HG02610 (cell line): ENCODE data around the gene CARD11.

Experiments
- ATAC-seq: cut with Tn5 transposase; IDR thresholded peaks from one replicate; pipeline ENCODE4 v1.9.1; 2021; ENCODE audit warnings: mild to moderate bottlenecking, moderate library complexity; ENCODE audit not compliant: unreplicated experiment

Gene CARD11

DNA sequence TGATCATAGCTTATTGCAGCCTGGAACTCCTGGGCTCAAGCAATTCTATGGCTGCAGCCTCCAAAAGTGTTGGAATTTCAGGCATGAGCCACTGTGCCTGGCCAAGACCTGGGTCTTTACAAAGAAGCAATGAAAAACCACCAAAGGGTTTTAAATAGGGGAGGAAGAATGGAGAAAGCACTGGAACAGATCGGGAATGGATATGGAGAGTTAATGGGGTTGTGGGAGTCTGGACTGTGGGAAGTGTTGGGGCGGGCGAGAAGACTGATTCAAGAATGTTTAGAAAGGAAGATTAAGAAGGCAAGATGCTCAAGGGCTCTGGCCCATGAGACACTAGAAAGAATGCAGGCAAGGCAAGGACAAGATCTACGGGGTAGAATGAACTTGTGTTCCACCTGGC lies 98.5 kb downstream of the CARD11 start:
- ATAC-seq: no peak

DNA sequence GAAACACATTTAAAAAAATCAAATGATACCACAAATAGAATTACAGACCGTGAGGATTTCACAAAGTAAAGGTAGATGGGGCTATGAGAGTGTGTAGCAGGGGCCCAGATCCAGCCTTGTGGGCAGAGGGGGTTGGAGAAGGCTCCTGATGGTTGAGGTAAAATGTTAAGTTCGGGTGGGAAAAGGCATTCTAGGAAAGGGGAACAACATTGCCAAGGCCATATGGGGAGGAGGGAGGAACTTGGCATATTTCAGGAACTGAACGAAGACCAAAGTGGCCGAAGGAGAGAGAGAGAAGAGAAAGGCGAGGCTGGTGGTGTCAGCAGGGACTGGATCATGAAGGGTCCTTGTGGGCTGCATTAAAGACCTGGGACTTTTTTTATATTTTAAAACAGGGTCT lies 98.9 kb downstream of the CARD11 start:
- no peak for ATAC-seq

DNA sequence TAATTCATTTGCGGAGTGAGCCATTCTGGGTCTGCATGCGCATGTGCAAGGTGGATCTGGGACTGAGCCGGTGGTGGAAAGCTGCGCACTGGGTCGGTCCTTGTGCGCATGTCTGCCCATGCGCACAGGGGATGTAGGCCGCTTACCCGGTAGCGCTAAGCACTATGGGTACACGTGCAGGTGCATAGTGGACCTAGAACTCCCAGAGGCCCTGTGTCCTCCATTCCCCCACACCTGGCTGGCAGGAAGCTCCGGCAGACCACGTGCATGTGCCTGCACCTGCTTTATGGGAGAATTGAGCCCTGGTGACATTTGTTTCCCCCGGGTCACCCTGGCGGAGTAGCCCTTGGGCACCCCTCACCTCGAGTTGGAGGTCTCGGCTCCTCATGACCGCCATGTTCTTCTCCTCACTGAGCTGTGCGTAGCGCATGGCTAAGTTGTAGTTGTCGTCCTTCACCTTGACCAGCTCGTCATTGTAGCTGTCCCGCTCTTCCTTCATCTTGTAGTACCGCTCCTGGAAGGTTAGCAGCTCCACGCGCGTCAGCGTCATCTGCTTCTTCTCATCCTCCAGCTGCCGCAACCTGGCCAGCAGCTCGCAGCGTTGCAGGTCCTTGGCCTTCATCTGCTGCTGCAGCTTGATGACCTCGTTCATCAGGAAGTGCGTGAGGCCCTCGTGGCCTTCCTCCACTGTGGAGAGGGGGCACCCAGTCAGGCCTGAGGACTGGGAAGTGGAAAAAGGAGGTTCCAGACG lies 99.6 kb downstream of the CARD11 start:
- no peak for ATAC-seq

DNA sequence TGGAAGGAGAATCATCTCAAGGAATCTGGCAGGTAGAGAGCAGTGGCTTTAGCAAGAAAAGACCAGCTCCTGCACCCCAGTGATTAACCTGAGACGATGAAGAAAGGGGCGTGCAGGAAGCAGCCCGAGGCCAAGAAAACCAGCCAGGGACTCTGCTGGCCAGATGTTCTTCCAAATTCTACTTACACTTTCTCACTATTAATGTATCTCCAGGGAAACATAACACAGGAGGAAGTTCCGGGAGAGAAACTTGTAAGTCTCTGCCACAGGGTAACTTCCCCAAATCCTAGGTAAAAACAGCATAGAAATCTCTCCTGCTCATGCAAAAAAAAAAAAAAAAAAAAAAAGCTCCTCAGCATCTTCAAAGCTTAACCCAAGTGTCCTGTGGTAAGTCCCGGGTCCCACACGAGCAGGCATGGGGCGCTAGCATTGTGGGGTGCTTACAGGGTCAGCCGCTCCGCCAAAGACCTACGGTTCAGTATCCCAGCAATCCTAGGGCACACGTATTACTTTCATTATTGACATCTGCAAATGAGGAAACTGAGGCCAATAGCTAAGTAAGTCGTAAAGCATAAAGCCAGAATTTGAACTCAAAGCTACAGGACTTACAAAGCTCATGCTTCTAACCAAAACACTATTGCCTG lies 102.3 kb downstream of the CARD11 start:
- ATAC-seq: no peak

DNA sequence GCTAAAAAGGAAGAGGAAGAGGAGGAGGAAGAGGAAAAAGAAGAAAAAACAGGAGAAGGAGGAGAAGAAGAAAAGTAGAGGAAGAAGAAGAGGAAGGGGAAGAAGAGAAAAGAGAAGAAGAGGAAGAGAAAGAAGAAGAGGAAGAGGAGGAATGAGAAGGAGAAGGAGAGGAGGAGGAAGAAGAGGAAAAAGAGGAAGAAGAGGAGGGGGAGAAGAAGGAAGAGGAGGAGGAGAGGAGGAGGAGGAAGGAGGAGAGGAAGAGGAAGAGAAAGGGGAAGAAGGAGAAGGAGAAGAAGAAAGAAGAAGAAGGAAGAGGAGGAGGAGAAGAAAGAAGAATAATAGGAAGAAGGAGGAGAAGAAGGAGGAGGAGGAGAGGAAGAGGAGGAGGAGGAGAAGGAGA lies 103.2 kb downstream of the CARD11 start:
- ATAC-seq: no peak

DNA sequence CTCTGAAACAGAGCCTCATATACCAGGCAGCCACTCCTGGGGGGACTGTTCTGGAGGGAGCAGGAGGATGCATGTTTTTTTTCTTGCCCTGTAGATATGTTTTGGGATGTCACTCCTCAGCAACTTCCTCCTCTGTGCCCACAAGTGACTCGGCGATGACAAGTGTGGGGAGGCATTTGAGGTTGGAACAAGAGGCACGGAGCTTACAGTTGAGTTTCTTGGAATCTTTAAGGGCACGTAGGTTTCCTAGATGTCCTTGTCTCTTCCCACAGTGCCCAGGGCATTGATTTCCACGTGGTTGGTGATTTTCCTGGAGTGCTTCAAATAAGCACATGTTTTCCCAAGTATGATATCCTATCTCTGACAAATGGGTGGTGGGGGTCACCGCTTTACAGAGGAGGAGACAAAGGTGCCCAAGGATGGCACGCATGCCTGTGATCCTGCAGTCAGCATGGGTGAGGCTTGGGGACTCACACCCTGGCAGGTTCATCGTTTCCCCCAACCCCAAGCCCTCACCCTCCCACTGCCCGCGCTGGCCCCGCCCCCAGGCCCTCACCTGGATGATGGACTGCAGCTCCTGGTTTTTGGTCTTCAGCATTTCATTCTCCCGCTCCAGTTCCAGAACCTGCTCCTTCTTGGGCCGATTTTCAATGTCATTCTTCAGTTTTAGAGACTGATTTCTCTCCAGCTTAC lies 104.3 kb downstream of the CARD11 start:
- no peak for ATAC-seq

DNA sequence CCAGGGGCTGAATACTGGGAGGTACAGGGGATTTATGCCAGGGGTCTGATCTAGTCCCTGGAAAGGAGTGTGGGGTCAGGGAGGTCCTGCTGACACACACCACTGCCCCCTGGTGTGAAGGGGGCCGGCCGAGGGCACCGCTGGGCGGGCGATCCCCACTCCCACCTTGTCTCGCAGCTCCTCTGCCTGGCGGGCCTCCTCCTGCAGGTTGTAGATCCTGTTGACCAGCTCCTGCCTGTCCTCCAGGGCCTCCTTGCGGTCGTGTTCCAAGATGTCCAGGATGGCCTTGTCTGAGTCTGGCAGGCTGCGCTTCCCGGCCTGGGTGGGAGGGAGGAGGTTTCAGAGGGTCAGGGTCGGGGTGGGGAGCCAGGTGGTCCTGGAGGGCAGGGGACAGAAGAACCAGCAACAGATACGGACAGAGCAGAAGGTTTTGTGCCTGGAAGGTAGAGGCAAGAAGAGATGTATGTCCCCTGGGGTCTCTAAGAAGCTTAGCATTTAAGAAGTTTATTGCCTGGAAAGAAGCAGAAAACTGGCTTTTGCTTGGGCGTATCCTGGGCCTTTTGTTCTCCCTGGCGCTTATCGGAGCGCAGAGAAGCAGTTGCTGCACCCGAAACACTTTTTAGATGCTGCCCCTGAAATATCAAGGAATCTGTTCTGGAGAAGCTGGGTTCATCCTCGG lies 105.0 kb downstream of the CARD11 start:
- no peak for ATAC-seq

DNA sequence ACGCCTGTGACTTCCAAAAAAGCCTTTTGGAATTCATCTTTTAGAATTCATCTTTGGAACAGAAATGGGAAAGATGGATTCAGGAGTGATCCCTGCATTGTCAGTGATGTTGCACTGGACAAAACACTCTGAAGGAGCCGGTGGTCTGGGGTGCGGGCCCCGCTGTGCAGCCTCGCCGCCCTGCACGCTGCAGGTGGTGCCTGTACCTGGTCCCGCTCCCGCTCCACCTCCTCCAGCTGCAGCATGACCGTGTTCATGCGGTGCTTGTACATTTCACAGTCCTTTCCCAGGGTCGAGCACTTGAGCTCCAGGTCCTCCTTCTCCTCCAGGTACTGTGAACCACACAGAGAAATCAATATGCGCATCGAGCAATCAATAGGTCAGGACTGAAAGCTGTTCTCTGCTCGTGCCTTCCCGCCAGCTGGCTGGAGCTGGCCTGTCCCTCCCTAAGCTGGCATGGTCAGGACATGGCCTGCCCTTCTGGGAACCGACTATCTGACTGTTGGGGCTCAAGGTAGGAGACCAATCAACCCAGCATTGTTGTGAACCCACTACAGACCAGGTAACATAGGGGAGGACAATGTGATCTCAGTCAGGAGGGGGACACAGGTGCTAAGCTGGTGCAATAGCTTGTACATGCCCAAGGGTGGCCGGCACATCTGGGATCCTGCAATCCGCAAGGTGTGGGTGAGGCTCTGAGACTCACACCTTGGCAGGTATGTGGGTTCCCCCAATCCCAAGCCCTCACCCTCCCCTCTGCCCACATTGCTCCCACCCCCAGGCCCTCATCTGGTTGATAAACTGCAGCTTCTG lies 105.8 kb downstream of the CARD11 start:
- no peak for ATAC-seq

DNA sequence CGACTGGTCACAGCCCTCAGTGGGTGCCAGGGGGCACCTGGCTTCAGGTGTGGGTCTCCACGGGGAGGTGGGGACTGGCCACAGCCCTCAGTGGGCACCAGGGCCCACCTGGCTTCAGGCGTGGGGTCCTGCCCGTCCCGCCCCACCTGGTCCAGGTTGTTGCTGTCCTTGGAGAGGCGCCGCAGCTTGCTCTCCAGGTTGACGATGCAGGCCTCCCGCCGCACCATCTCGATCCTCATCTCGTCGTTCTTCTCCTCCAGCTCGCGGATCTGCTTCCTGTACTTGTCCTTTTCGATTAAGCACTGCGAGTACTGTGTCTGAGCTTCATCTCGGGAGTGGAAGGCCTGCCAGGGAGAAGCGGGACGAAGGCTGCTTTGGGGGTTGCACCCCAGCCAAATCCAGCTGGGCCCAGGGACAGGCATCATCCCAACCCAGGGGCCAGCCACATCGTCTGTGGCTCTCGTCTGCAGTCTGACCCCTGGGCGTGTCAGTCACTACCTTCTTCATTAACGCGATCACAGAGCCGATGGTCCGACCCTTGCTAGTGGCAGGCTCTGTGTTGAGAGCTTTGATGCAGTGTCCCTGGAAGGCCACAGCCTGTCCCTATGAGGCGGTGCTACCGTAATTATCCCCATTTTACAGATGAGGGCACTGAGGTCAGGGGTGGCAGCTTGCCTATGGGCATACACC lies 106.6 kb downstream of the CARD11 start:
- no peak for ATAC-seq

DNA sequence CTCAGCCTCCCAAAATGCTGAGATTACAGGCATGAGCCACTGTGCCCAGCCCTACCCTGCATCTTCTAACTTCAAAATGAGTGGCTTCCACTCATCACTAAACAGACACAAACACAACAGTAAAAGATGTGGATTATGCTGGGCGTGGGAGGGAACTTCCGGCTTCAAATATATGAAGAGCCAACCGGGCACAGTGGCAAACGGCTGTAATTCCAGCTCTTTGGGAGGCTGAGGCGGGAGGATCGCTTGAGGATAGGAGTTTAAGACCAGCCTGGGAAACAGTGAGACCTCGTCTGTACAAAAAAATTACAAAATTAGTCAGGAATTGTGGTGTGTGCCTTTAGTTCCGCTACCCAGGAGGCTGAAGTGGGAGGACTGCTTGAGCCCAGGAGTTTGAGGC lies 107.4 kb downstream of the CARD11 start:
- no peak for ATAC-seq

DNA sequence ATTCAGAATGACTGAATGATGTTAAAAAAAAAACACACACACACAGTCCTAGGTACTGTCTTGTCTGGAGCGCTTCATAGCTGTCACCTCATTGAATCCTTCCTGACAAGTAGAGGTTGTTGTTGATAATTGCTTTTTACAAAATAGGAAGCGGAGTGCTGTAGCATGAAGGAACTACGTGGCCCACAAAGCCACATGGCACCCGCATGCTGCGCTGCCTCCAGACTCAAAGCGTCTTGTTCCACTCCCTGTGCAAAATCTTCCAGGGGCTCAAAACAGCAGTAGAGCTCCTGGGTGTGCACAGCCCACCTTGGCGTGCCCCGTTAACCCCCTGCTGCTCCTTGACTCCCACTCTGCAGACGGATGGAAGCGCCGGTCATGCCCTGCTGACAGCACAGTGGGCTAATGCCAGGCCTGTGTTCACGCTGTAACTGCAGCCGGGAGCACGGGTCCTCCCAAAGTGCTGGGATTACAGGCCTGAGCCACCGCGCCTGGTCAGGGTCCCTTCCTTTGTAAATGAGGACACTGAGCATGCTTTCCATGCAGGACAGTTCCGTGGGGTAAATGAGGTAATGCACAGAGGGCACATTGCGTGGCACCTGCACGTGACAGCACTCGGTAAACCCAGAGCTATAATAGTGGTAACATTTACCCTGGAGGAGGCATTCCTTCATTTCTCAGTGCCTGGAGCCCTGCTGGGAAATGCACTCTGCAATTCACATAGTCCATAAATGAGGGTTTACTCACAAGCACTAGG lies 108.5 kb downstream of the CARD11 start:
- no peak for ATAC-seq

DNA sequence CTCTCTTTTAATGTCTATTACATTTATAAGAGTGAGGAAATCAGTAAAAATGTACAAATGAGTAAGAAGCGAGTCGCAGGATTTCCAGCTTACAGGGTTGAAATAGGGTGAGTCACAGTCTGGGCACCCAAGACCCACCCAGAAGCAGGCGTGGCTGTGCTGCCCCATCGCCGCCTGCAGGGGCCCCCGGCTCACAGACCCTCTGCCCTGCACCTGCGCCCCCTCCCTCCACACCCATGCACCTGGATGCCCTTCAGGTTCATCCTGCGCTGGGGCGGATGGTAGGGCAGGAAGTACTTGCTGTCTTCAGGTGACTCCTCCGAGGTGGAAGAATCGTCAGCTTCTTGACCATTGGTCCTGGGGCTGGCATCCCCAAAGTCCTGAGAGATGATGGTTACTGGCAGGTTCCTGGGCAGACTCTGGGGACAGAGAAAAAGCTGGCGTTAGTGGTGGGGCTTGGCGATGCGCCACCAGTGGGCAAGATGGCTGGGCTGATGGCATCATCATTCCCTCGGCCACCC lies 109.4 kb downstream of the CARD11 start:
- no peak for ATAC-seq

DNA sequence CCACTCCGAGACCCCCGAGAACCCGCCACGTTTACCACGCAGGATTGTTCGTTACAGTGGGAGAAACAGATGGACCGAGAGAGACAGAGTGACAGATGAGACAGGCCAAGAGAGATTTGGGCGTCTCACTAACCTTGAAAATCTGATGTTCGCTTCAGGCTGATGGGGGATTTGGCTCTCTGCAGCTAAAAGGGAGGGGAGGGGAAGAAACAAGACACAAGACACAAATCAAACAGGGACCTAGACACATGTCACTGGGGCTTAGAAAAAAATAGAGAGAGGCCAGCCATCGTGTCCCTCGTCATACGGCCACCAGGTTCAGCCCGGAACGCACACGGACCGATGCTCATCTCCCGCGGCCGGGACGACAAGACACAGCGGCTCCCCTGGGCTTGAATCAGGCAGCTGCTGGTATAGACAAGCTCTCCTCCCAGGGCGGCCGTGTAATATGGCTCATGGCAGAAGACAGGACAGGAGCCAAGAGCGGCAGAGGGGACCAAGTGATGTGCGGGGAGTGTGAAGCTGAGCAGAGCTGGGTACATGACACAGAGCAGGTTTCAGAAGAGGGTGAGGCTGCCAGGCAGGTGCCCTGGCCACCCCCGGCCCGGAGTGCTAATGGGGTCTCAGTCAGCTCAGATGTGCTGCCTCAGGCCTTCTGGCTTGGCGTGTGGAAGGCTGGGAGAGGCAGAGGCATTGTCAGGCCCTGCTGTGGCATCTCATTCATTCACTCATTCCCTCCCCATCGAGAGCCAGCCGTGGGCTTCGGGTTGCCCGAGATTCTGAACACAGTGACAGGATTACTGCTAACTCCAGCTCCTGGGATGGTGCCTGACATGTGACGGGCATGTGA lies 111.0 kb downstream of the CARD11 start:
- no peak for ATAC-seq

DNA sequence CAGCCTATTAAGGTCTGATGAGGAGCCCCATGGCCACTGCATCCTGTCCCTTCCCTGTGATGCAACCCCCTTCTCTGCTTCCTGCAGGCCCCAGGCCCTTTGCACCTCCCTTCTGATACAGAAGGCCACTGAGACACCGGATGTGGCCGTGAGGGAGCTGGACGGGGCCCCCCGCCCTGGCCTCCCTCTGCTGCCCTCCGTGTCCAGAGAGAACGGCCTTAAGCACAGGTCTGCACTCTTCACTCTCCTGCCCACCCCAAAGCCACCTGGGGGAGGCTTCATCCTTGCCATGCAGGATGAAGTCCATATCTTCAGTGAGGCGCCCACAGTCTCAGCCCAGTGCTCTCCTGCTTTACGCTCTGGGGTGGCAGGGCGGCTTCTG lies 112.6 kb downstream of the CARD11 start:
- ATAC-seq: no peak

DNA sequence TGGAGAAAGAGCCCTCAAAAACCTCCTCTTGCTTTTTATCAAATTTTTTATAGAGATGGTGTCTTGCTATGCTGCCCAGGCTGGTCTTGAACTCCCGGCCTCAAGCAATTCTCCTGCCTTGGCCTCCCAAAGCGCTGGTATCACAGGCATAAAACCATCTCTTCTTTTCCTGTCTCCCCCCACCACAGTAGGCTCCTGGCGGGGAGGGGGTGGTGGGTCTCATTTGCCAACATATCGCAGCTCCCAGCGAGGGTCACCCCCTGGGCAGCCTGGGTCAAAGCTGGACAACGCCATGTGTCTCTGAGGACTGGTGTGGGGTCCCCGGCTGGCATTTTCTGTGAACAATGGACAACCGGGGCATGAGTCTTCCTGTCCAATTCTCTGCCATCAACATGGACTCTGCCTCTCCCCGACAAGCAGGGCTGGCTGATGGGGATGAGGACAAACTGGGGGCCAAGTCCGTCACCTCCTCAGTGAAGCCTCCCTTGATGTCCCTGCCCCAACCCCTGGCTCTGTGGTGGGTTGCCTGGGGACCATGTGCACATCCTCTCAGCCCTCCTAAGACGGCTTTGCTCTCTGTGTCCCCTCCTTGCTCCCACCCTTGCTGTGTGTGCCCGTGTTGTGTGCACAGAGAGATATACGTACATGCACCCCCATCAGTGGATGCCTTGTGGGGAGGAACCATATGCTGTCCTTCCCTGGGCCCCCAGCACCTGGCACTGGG lies 113.2 kb downstream of the CARD11 start:
- ATAC-seq: no peak

DNA sequence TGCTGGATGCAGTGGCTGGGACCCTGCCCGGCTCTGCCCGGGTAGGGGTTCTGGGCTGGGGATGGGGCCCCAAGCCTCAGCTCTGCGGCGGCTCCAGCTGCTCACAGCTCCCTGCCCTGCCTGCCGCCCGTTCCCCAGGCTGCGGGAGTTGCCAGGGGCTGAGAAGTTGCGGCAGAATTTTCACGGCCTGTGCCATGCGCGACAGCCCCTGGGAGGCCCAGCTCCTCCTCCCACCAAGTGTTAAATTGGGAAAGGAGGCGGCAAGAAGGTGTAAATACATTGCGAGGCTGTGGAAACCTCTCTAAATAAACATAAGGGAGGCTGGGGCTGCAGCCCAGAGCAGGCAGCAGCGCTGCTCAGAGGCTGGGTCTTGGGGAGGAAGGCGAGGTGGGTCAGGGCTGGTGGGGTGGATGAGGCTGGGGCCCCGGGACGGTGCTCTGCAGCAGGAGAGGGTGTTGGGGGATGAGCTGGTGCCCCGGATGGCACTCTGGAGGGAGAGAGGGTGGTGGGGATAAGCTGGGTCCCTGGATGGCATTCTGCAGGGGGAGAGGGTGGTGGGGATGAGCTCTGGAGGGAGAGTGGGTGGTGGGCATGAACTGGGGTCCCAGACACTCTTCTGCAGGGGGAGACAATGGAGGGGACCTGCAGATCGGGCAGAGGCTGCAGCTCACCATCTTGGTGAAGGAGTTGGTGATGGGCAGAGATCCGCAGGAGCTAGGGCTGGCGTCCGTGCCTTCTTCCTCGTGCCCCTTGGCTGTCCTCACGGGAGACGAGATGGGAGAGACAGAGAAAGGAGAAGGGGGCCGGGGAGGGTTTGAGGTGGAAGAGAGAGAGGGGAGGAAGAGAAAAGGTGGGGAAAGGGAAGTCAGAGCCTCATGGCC lies 114.1 kb downstream of the CARD11 start:
- no peak for ATAC-seq
